ENCODE data around the gene TPX2.

Gene TPX2

GRCh38 chr20:31833931-31834521, 94.9 kb downstream of the TPX2 start:
- DNase-seq = no peak

- DNase-seq = no peak
These were observed 96.5 kb downstream of the TPX2 start for GRCh38 chr20:31835554-31835953.

- DNase-seq = no peak
These were observed 97.1 kb downstream of the TPX2 start for GRCh38 chr20:31835977-31836852.

- DNase-seq = no peak
These were observed 97.9 kb downstream of the TPX2 start for GRCh38 chr20:31836853-31837608.

GRCh38 chr20:31837896-31838397, 98.9 kb downstream of the TPX2 start:
- DNase-seq = no peak

- DNase-seq = no peak
These were observed 99.7 kb downstream of the TPX2 start for GRCh38 chr20:31838646-31839292.

GRCh38 chr20:31839782-31840487, 100.8 kb downstream of the TPX2 start:
- DNase-seq = no peak

GRCh38 chr20:31840906-31841816, 102.1 kb downstream of the TPX2 start:
- DNase-seq = no peak

GRCh38 chr20:31841928-31842327, 102.8 kb downstream of the TPX2 start:
- no peak for DNase-seq

- no peak for DNase-seq
These were observed 103.5 kb downstream of the TPX2 start for GRCh38 chr20:31842471-31843157.

- no peak for DNase-seq
These were observed 104.2 kb downstream of the TPX2 start for GRCh38 chr20:31843288-31843687.

- no peak for DNase-seq
These were observed 104.8 kb downstream of the TPX2 start for GRCh38 chr20:31843881-31844280.

GRCh38 chr20:31844737-31845299, 105.7 kb downstream of the TPX2 start:
- DNase-seq = no peak

GRCh38 chr20:31845300-31845863, 106.3 kb downstream of the TPX2 start, which contains the start of gene FOXS1:
Gene FOXS1 (minus strand): TSS chr20:31845604. CDS start chr20:31845542, 62 bp downstream.
- DNase-seq = no peak

GRCh38 chr20:31846793-31847138, 107.7 kb downstream of the TPX2 start:
- DNase-seq = no peak

- no peak for DNase-seq
These were observed 109.3 kb downstream of the TPX2 start for GRCh38 chr20:31848088-31848999.

GRCh38 chr20:31849306-31849930, 110.3 kb downstream of the TPX2 start:
- no peak for DNase-seq

Measured in activated effector memory CD4-positive, alpha-beta T cell treated with anti-CD3 and anti-CD28 coated beads, Interleukin-2, amount 50 U/mL, for 16 hours (primary cell).